ENCODE measurements around the gene ADCY4. TPM values are rescaled to one million over a fixed set of nuclear protein-coding genes. Genes with fewer than 3 reads are reported as not detected.

Gene ADCY4
- total RNA-seq, 1 donor from 2014 or later = 3.4 TPM

DNA sequence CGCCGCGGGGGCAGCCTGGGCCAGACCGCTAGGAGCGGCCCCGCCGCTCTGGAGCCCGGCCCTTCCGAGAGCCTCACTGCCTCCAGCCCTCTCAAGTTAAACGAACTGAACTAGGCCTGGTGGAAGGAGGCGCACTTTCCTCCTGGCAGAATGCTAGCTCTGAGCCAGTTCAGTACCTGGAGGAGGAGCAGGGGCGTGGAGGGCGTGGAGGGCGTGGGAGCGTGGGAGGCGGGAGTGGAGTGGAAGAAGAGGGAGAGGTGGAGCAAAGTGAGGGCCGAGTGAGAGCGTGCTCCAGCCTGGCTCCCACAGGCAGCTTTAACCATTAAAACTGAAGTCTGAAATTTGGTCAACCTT lies 18.3 kb downstream of the ADCY4 start:
- Mint-ChIP-seq H3K4me3 (no peak overlapping the region), H3K36me3 (no peaks in the 10 kb centered on the region), H3K27me3 (ENCODE audit: low read depth) (peaks cover 28% of the 10 kb centered on the region), H3K9me3 (no peaks in the 10 kb centered on the region), H3K4me1 (peaks cover 1% of the 10 kb centered on the region), H3K27ac (no peak overlapping the region)
- TF ChIP-seq, protein P1, sequence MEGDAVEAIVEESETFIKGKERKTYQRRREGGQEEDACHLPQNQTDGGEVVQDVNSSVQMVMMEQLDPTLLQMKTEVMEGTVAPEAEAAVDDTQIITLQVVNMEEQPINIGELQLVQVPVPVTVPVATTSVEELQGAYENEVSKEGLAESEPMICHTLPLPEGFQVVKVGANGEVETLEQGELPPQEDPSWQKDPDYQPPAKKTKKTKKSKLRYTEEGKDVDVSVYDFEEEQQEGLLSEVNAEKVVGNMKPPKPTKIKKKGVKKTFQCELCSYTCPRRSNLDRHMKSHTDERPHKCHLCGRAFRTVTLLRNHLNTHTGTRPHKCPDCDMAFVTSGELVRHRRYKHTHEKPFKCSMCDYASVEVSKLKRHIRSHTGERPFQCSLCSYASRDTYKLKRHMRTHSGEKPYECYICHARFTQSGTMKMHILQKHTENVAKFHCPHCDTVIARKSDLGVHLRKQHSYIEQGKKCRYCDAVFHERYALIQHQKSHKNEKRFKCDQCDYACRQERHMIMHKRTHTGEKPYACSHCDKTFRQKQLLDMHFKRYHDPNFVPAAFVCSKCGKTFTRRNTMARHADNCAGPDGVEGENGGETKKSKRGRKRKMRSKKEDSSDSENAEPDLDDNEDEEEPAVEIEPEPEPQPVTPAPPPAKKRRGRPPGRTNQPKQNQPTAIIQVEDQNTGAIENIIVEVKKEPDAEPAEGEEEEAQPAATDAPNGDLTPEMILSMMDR (IDR thresholded peaks at IDR 0.05; ENCODE audit: unreplicated experiment) = no peak
- DNase-seq (ENCODE audit: low spot score in 2 of 2, unreplicated experiment in 2 of 2) = no peak

DNA sequence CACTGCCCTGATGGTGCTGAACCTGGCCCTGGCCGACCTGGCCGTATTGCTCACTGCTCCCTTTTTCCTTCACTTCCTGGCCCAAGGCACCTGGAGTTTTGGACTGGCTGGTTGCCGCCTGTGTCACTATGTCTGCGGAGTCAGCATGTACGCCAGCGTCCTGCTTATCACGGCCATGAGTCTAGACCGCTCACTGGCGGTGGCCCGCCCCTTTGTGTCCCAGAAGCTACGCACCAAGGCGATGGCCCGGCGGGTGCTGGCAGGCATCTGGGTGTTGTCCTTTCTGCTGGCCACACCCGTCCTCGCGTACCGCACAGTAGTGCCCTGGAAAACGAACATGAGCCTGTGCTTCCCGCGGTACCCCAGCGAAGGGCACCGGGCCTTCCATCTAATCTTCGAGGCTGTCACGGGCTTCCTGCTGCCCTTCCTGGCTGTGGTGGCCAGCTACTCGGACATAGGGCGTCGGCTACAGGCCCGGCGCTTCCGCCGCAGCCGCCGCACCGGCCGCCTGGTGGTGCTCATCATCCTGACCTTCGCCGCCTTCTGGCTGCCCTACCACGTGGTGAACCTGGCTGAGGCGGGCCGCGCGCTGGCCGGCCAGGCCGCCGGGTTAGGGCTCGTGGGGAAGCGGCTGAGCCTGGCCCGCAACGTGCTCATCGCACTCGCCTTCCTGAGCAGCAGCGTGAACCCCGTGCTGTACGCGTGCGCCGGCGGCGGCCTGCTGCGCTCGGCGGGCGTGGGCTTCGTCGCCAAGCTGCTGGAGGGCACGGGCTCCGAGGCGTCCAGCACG lies 18.9 kb downstream of the ADCY4 start:
- no peak overlapping the region for H3K27ac Mint-ChIP-seq
- H3K4me3 Mint-ChIP-seq = no peak overlapping the region
- H3K9me3 Mint-ChIP-seq = no peaks in the 10 kb centered on the region
- H3K36me3 Mint-ChIP-seq = no peaks in the 10 kb centered on the region
- TF ChIP-seq, protein P1 (IDR thresholded peaks at IDR 0.05; ENCODE audit: unreplicated experiment) = no peak
- peaks cover 28% of the 10 kb centered on the region for H3K27me3 Mint-ChIP-seq (ENCODE audit: low read depth)
- no peaks in the 10 kb centered on the region for H3K4me1 Mint-ChIP-seq
- DNase-seq (ENCODE audit: low spot score in 2 of 2, unreplicated experiment in 2 of 2) = no peak

DNA sequence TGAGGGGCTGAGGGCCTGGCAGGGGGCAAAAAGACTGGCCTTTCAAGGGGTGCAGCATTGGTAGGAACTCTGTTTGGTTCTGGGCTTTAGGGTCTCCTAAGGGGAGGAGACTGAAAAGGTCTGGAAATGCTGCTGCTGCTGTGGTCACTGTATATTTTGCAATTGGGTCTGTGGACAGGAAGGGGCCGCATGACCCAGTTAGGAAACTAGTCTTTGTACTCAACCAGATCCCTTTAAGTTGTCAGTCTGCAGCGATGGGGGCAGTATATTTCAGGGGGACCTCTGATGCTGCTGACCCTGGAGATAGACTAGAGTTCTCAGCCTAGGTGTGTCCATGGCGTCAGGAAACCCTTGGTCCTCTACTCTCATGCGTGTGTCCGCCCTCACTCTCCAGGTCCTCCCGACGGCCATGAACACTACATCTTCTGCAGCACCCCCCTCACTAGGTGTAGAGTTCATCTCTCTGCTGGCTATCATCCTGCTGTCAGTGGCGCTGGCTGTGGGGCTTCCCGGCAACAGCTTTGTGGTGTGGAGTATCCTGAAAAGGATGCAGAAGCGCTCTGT lies 19.5 kb downstream of the ADCY4 start:
- H3K27me3 Mint-ChIP-seq (ENCODE audit: low read depth) = peaks cover 27% of the 10 kb centered on the region

DNA sequence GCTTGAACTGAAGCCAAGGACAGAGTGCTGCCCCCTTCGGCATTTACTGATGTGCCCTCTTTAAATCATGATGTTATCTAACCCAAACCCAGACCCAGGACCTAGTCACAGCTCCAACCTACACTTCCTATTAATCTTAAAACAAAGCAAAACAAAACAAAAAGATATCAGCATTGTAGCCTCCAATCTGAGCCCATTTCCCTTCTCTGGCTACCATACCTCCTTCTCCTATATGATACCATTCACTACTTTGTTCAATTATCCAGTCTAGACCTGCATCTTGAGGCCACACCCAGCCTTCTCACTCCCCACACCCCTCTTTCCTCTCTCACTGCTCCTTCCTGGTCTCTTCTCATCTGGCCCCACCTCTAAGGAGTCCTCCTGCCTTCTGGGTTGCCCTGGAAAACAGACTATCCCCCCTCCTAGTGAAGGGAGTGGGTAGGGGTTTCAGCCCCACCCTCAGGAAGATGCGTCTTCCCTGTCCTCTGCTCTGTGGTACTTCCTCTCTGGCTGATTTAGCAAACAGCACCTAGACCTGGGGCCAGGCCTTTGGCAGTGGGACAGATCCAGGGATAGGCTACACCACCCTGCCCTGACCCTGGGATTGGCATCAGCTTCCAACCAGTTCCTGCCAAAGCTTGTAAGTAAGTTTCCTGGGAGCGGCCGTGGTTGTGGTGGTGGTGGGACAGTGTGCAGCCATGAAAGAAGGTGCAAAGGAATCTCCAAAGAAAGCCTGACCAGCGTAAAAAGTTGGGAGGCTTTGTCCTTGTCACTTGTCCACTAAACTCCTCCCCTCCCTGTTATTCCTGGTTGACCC lies 20.3 kb downstream of the ADCY4 start:
- no peak for DNase-seq (ENCODE audit: low spot score in 2 of 2, unreplicated experiment in 2 of 2)
- TF ChIP-seq, protein P1 (IDR thresholded peaks at IDR 0.05; ENCODE audit: unreplicated experiment) = no peak
- no peaks in the 10 kb centered on the region for H3K9me3 Mint-ChIP-seq
- peaks cover 21% of the 10 kb centered on the region for H3K27me3 Mint-ChIP-seq (ENCODE audit: low read depth)
- H3K4me1 Mint-ChIP-seq = no peaks in the 10 kb centered on the region
- no peak overlapping the region for H3K4me3 Mint-ChIP-seq
- no peak overlapping the region for H3K27ac Mint-ChIP-seq
- peaks cover 2% of the 10 kb centered on the region for H3K36me3 Mint-ChIP-seq

More for the DNA sequence above, 19.5 kb downstream of the ADCY4 start:
- Mint-ChIP-seq H3K4me3 (no peak overlapping the region), H3K9me3 (no peaks in the 10 kb centered on the region), H3K4me1 (no peaks in the 10 kb centered on the region), H3K27ac (no peak overlapping the region), H3K36me3 (peaks cover under 1% of the 10 kb centered on the region)
- TF ChIP-seq, protein P1 (IDR thresholded peaks at IDR 0.05; ENCODE audit: unreplicated experiment) = no peak
- no peak for DNase-seq (ENCODE audit: low spot score in 2 of 2, unreplicated experiment in 2 of 2)

DNA sequence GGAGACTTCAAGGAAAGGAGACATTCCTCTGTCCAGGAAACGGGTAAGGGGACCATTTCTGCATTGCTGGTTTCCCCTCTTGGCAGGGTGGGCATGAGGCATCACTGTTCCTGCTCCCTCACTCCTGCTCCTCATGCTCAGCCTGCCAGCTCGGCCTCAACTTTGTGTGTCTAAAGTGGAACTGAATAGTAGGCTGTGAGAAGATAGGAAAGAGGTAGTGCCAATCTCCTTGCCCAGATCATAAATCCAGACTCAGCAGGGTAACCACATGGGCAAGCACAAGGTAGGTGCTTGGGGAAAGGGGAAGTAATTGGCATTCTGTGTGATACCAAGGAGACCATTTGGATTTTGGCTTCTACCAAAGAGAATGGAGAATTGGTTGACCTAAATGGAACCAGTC lies 21.0 kb downstream of the ADCY4 start:
- Mint-ChIP-seq H3K4me1 (no peaks in the 10 kb centered on the region), H3K27ac (no peak overlapping the region), H3K9me3 (no peaks in the 10 kb centered on the region), H3K27me3 (ENCODE audit: low read depth) (peaks cover 14% of the 10 kb centered on the region), H3K36me3 (peaks cover 2% of the 10 kb centered on the region), H3K4me3 (no peak overlapping the region)
- no peak for DNase-seq (ENCODE audit: low spot score in 2 of 2, unreplicated experiment in 2 of 2)
- TF ChIP-seq, protein P1 (IDR thresholded peaks at IDR 0.05; ENCODE audit: unreplicated experiment) = no peak
